H1 (cell line): Measurements from ENCODE around the gene RNF141. TPM values are rescaled to one million over a fixed set of nuclear protein-coding genes. Genes with fewer than 3 reads are reported as not detected.

Experiments used
- CTCF ChIA-PET: fragments of 300-600 bp; sonication (Branson Sonifier 250); formaldehyde crosslinking; loops from one replicate; lab custom pipeline; 2021; ENCODE audit not compliant: partially characterized antibody; lab: Charles Lee
- POLR2A ChIA-PET: fragments of 300-600 bp; sonication (Branson Sonifier 250); formaldehyde crosslinking; loops from one replicate; lab custom pipeline; 2021; ENCODE audit warnings: inconsistent platforms; ENCODE audit not compliant: partially characterized antibody; lab: Charles Lee
- DNase-seq, 2 experiments: peaks; one replicate each; pipeline versions ENCODE4 v3.0.0 to v3.0.0-alpha.2; 2010 to 2022; ENCODE audit warnings: low spot score in 2 of 2, low read depth in 1 of 2, mixed read lengths in 1 of 2
- FAIRE-seq: peaks from 2 replicates; lab custom pipeline; 2011; peaks lifted over from hg19 to GRCh38; lab: Jason Lieb, UNC
- H2AFZ ChIP-seq: 2 replicates; pipeline ENCODE4 v1.8.1; 2012; ENCODE audit warnings: low read length, inconsistent platforms
- H2AK5ac ChIP-seq: 2 replicates; pipeline ENCODE4 v1.6.1; 2013; ENCODE audit warnings: low read depth, low read length
- H2BK120ac ChIP-seq: replicated peaks from 2 replicates; pipeline ENCODE3; 2013; ENCODE audit warnings: low read depth, low read length, inconsistent platforms
- H2BK12ac ChIP-seq: 2 replicates; pipeline ENCODE4 v1.6.1; 2013; ENCODE audit warnings: low read depth, low read length
- H2BK15ac ChIP-seq: 2 replicates; pipeline ENCODE4 v1.6.1; 2013; ENCODE audit warnings: low read length
- H2BK20ac ChIP-seq: 2 replicates; pipeline ENCODE4 v1.6.1; 2013; ENCODE audit warnings: low read length
- H2BK5ac ChIP-seq: 2 replicates; pipeline ENCODE4 v1.6.1; 2013; ENCODE audit warnings: low read depth, low read length
- H3K14ac ChIP-seq: 2 replicates; pipeline ENCODE4 v1.6.1; 2013; ENCODE audit warnings: inconsistent platforms; ENCODE audit not compliant: insufficient read length
- H3K18ac ChIP-seq: 2 replicates; pipeline ENCODE4 v1.6.1; 2013; ENCODE audit warnings: low read length; ENCODE audit errors: extremely low read depth
- H3K23ac ChIP-seq: 2 replicates; pipeline ENCODE4 v1.6.1; 2013; ENCODE audit warnings: inconsistent platforms; ENCODE audit not compliant: insufficient read length
- H3K23me2 ChIP-seq: 2 replicates; pipeline ENCODE4 v1.6.1; 2013; ENCODE audit warnings: low read depth, low read length
- H3K27ac ChIP-seq: 2 replicates; pipeline ENCODE4 v1.6.1; 2011; ENCODE audit warnings: low read depth, low read length, inconsistent platforms
- H3K27me3 ChIP-seq, 4 experiments: replicated peaks in 1 of 4; 1 replicate in 1 of 4; 2 replicates in 3 of 4; pipeline versions ENCODE4 v1.6.1 to v1.8.1; 2011 to 2013; ENCODE audit warnings: low read length in 3 of 4, mild to moderate bottlenecking in 3 of 4, inconsistent platforms in 2 of 4, mixed read lengths in 2 of 4, moderate library complexity in 1 of 4; ENCODE audit not compliant: control insufficient read depth in 3 of 4, insufficient read depth in 3 of 4; ENCODE audit errors: extremely low read depth in 1 of 4
- H3K36me3 ChIP-seq, 4 experiments: 2 replicates each; pipeline versions ENCODE4 v1.6.1 to v1.8.1; 2011 to 2013; ENCODE audit warnings: mild to moderate bottlenecking in 4 of 4, low read length in 3 of 4, moderate library complexity in 2 of 4, control low read depth in 1 of 4, inconsistent platforms in 1 of 4; ENCODE audit not compliant: insufficient read depth in 4 of 4, control insufficient read depth in 2 of 4
- H3K4ac ChIP-seq: replicated peaks from 2 replicates; pipeline ENCODE3; 2013; ENCODE audit warnings: low read length, low read depth, mixed read lengths, inconsistent platforms; ENCODE audit not compliant: insufficient read length
- H3K4me1 ChIP-seq, 4 experiments: replicated peaks in 1 of 4; 1 replicate in 1 of 4; 2 replicates in 3 of 4; pipeline versions ENCODE4 v1.6.1 to v1.8.1; 2011 to 2013; ENCODE audit warnings: low read length in 3 of 4, inconsistent platforms in 2 of 4, mixed read lengths in 1 of 4; ENCODE audit not compliant: insufficient read depth in 4 of 4, control insufficient read depth in 3 of 4
- H3K4me2 ChIP-seq, 2 experiments: 2 replicates each; pipeline versions ENCODE4 v1.6.1 to v1.8.1; 2011 to 2013; ENCODE audit warnings: low read depth in 2 of 2, low read length in 2 of 2, control low read depth in 1 of 2, inconsistent platforms in 1 of 2, mild to moderate bottlenecking in 1 of 2; ENCODE audit not compliant: insufficient read depth in 1 of 2
- H3K4me3 ChIP-seq, 4 experiments: fragments of 200-600, 300-600 bp in 1 of 4; sonication (generic), shearing (Covaris generic), sonication (Bioruptor Twin) in 1 of 4; 2 replicates each; pipeline versions ENCODE4 v1.5.1 to v1.8.1; 2011 to 2016; ENCODE audit warnings: low read length in 4 of 4, low read depth in 3 of 4, control low read depth in 2 of 4, inconsistent platforms in 2 of 4, mild to moderate bottlenecking in 2 of 4, mixed read lengths in 1 of 4, moderate library complexity in 1 of 4; ENCODE audit not compliant: insufficient read depth in 2 of 4; ENCODE audit errors: extremely low read depth in 1 of 4
- H3K56ac ChIP-seq: replicated peaks from 2 replicates; pipeline ENCODE3; 2013; ENCODE audit warnings: low read depth, mild to moderate bottlenecking, mixed read lengths, low read length, inconsistent platforms; ENCODE audit not compliant: insufficient read length
- H3K79me1 ChIP-seq: 2 replicates; pipeline ENCODE4 v1.6.1; 2013; ENCODE audit warnings: low read depth, low read length, control low read depth
- H3K79me2 ChIP-seq, 2 experiments: 2 replicates each; pipeline versions ENCODE4 v1.6.1 to v1.8.1; 2012 to 2013; ENCODE audit warnings: low read length in 2 of 2, mild to moderate bottlenecking in 2 of 2, inconsistent platforms in 1 of 2; ENCODE audit not compliant: insufficient read depth in 2 of 2, control insufficient read depth in 1 of 2
- H3K9ac ChIP-seq, 4 experiments: replicated peaks in 1 of 4; 1 replicate in 1 of 4; 2 replicates in 3 of 4; pipeline versions ENCODE4 v1.6.1 to v1.8.1; 2011 to 2013; ENCODE audit warnings: low read depth in 3 of 4, low read length in 3 of 4, control low read depth in 2 of 4, mild to moderate bottlenecking in 2 of 4, moderate library complexity in 2 of 4, inconsistent platforms in 1 of 4; ENCODE audit errors: extremely low read depth in 1 of 4
- H3K9me3 ChIP-seq, 2 experiments: 2 replicates each; pipeline versions ENCODE4 v1.6.1 to v1.8.1; 2012 to 2013; ENCODE audit warnings: mild to moderate bottlenecking in 2 of 2, moderate library complexity in 2 of 2, control low read depth in 1 of 2, inconsistent platforms in 1 of 2, low read depth in 1 of 2, low read length in 1 of 2, mixed read lengths in 1 of 2; ENCODE audit not compliant: insufficient read depth in 2 of 2
- H4K20me1 ChIP-seq, 2 experiments: replicated peaks in 1 of 2; 2 replicates each; pipeline versions ENCODE3 to v1.8.1; 2011 to 2013; ENCODE audit warnings: inconsistent platforms in 2 of 2, low read length in 2 of 2, mild to moderate bottlenecking in 1 of 2; ENCODE audit not compliant: insufficient read depth in 2 of 2, control insufficient read depth in 1 of 2
- H4K5ac ChIP-seq: 2 replicates; pipeline ENCODE4 v1.6.1; 2013; ENCODE audit warnings: low read length, low read depth, mixed read lengths, inconsistent platforms; ENCODE audit not compliant: insufficient read length
- H4K8ac ChIP-seq: 2 replicates; pipeline ENCODE4 v1.8.0; 2013; ENCODE audit warnings: mild to moderate bottlenecking, moderate library complexity, low read length, inconsistent platforms; ENCODE audit not compliant: insufficient read depth; ENCODE audit errors: extremely low read depth
- H4K91ac ChIP-seq: replicated peaks from 2 replicates; pipeline ENCODE3; 2013; ENCODE audit warnings: low read length, mixed read lengths, inconsistent platforms; ENCODE audit not compliant: insufficient read length
- CHD2 ChIP-seq: IDR thresholded peaks from 2 replicates; pipeline ENCODE4 v1.6.1; 2012; ENCODE audit warnings: low read length, improper control_type of control experiment
- EP300 ChIP-seq, 2 experiments: IDR thresholded peaks; 1 replicate in 1 of 2; 2 replicates in 1 of 2; pipeline ENCODE4 v1.6.1; 2011 to 2012; ENCODE audit warnings: low read depth in 2 of 2, low read length in 2 of 2, mild to moderate bottlenecking in 2 of 2, borderline replicate concordance in 1 of 2, inconsistent platforms in 1 of 2, moderate library complexity in 1 of 2
- EZH2 ChIP-seq: fragments of 200-600 bp; sonication (generic); IDR thresholded peaks from 2 replicates; pipeline ENCODE4 v1.7.1; 2012; ENCODE audit warnings: low read depth, mild to moderate bottlenecking, moderate library complexity, low read length, inconsistent platforms; ENCODE audit not compliant: severe bottlenecking
- JUND ChIP-seq: IDR thresholded peaks from 2 replicates; pipeline ENCODE4 v1.6.1; 2011; ENCODE audit warnings: mild to moderate bottlenecking, improper control_type of control experiment, low read length
- KDM1A ChIP-seq: fragments of 200-600, 300-600 bp; sonication (generic); IDR thresholded peaks from 2 replicates; pipeline ENCODE4 v1.7.1; 2016; ENCODE audit warnings: mild to moderate bottlenecking, low read length, borderline replicate concordance
- polyA plus RNA-seq, 7 experiments: library from polyadenylated mRNA; depleted of rRNA in 3 of 7; stranded (reverse) in 5 of 7; unstranded in 2 of 7; fragments of >200 nt in 5 of 7; fragments of 200-250 nt in 2 of 7; gene quantifications; 1 replicate in 5 of 7; 2 replicates in 1 of 7; 4 replicates in 1 of 7; pipeline versions ENCODE4 v1.2.1 to v1.2.3, GENCODE V29; 2011 to 2013; ENCODE audit warnings: missing spikeins in 2 of 7, mixed read lengths in 2 of 7
- total RNA-seq: library from RNA; stranded (reverse); fragmentation: NEBNext Ultra II Directional; extraction: Animal tissue kit (Norgen Biotek cat#: 25700); gene quantifications from 2 replicates; pipeline ENCODE4 v1.2.1, GENCODE V29; 2021

The RNF141 gene
- total and polyA plus RNA-seq, 2 of the 8 experiments (the other 6 are each of a cell fraction or from before 2014, with no cell fraction given) = 8.5 to 22.8 TPM

GRCh38 chr11:10537600-10537999, 3.4 kb downstream of the RNF141 start:
- TF ChIP-seq JUND = no peak
- TF ChIP-seq KDM1A = no peak
- TF ChIP-seq CHD2 = no peak
- TF ChIP-seq EZH2 = no peak
- no peak for TF ChIP-seq EP300 (IDR thresholded peaks at IDR 0.05; ENCODE audit: borderline replicate concordance in 1 of 2, low read depth in 2 of 2, low read length in 2 of 2)
- no peak overlapping the region for H2BK5ac ChIP-seq
- CTCF ChIA-PET = no interaction called here
- no peak overlapping the region for H3K4me3 ChIP-seq
- H3K9me3 ChIP-seq = no peaks in the 10 kb centered on the region
- no peaks in the 10 kb centered on the region for H3K27me3 ChIP-seq
- H4K91ac ChIP-seq = no peak overlapping the region
- no peak overlapping the region for H3K4me2 ChIP-seq
- H3K56ac ChIP-seq = no peak overlapping the region
- H3K27ac ChIP-seq = no peak overlapping the region
- no peak overlapping the region for H4K8ac ChIP-seq
- POLR2A ChIA-PET = no interaction called here
- H2AK5ac ChIP-seq = no peak overlapping the region
- no peak overlapping the region for H3K14ac ChIP-seq
- no peaks in the 10 kb centered on the region for H3K79me2 ChIP-seq
- no peak overlapping the region for H3K4ac ChIP-seq
- no peak overlapping the region for H2BK20ac ChIP-seq
- peaks cover 4% of the 10 kb centered on the region; the same call in 1 of the 2 replicates for H3K23me2 ChIP-seq
- H3K23ac ChIP-seq = no peak overlapping the region
- FAIRE-seq = no peak
- no peaks in the 10 kb centered on the region for H4K20me1 ChIP-seq
- H3K36me3 ChIP-seq = no peaks in the 10 kb centered on the region
- H3K18ac ChIP-seq = no peak overlapping the region
- H3K9ac ChIP-seq = no peak overlapping the region
- no peak overlapping the region for H2BK15ac ChIP-seq
- H2AFZ ChIP-seq = no peak overlapping the region
- no peaks in the 10 kb centered on the region; the same call in 1 of the 2 replicates for H3K79me1 ChIP-seq
- no peak overlapping the region for H2BK12ac ChIP-seq
- no peak overlapping the region for H2BK120ac ChIP-seq
- H3K4me1 ChIP-seq = peaks cover 0 to 6% (median 0%) of the 10 kb centered on the region in 4 experiments; a peak in 2 of 7 replicates
- no peak overlapping the region for H4K5ac ChIP-seq
- DNase-seq = no peak
